ENCODE data around the gene RPUSD2. TPM values are rescaled to one million over a fixed set of nuclear protein-coding genes. Genes with fewer than 3 reads are reported as not detected.
"Not testable (repeated sequence)": the region's sequence is repeated elsewhere in the genome, so short reads cannot be mapped to it uniquely, and the experiment has no call there.

RPUSD2 gene
- total RNA-seq, 1 experiment from 2014 or later = 17.5 TPM

GRCh38 chr15:40578892-40579291 lies 9.8 kb downstream of the RPUSD2 start:
- intact Hi-C loops (cut with micrococcal nuclease; ENCODE audit: unreplicated experiment) = no loop called here
- in situ Hi-C loops (cut with HindIII; ENCODE audit: low pct_unique_long_range_greater_than_20kb, low sequenced_read_pairs) = no loop called here
- Histone ChIP-seq H3K27ac (ENCODE audit: low read length) (no peak overlapping the region), H3K9me3 (ENCODE audit: control insufficient read depth, insufficient read depth, low read depth, low read length) (no peaks in the 10 kb centered on the region), H3K27me3 (ENCODE audit: control insufficient read depth, insufficient read depth, low read length) (no peaks in the 10 kb centered on the region), H3K4me1 (ENCODE audit: control insufficient read depth, insufficient read depth, low read length) (0 out of 2 replicates have a peak, but pooled peaks cover 4% of the 10 kb centered on the region), H3K4me3 (ENCODE audit: low read depth in 2 of 2, low read length in 2 of 2) (no peak overlapping the region), H3K36me3 (ENCODE audit: control insufficient read depth, insufficient read depth, low read length) (no peaks in the 10 kb centered on the region)
- ChIA-PET CTCF (no interaction called here), POLR2A (no interaction called here)
- TF ChIP-seq CTCF (IDR thresholded peaks at IDR 0.05) (no peak), REST (IDR thresholded peaks at IDR 0.05; ENCODE audit: insufficient read depth in 1 of 2, low read depth in 2 of 2, low read length in 1 of 2) (no peak), POLR2AphosphoS5 (IDR thresholded peaks at IDR 0.05; ENCODE audit: low read depth, low read length) (no peak), SIN3A (IDR thresholded peaks at IDR 0.05; ENCODE audit: borderline replicate concordance, insufficient read depth, low read depth, low read length) (no peak), TCF7L2 (IDR thresholded peaks at IDR 0.05; ENCODE audit: low read depth, low read length) (no peak)
- ATAC-seq (no peak), DNase-seq (ENCODE audit: low read depth, low spot score) (no peak)
- no TSS peak for BruUV-seq (replicated peaks)

GRCh38 chr15:40581796-40582195 lies 12.7 kb downstream of the RPUSD2 start:
- ATAC-seq = not testable (repeated sequence)

GRCh38 chr15:40582726-40583246 lies 13.7 kb downstream of the RPUSD2 start:
- peak overlapping the region; percentile 89 for H3K27ac ChIP-seq (ENCODE audit: low read length)
- intact Hi-C loops (cut with micrococcal nuclease; ENCODE audit: unreplicated experiment) (no loop called here), in situ Hi-C loops (cut with HindIII; ENCODE audit: low pct_unique_long_range_greater_than_20kb, low sequenced_read_pairs) (no loop called here)
- H3K4me3 ChIP-seq (ENCODE audit: low read depth in 2 of 2, low read length in 2 of 2) = peak overlapping the region; percentile 52 to 83
- 0 out of 2 replicates have a peak, but pooled peaks cover 4% of the 10 kb centered on the region for H3K4me1 ChIP-seq (ENCODE audit: control insufficient read depth, insufficient read depth, low read length)
- H3K27me3 ChIP-seq (ENCODE audit: control insufficient read depth, insufficient read depth, low read length) = no peaks in the 10 kb centered on the region
- POLR2A ChIA-PET = no interaction called here
- no peaks in the 10 kb centered on the region for H3K36me3 ChIP-seq (ENCODE audit: control insufficient read depth, insufficient read depth, low read length)
- no peak for TF ChIP-seq SIN3A (IDR thresholded peaks at IDR 0.05; ENCODE audit: borderline replicate concordance, insufficient read depth, low read depth, low read length)
- TF ChIP-seq REST (IDR thresholded peaks at IDR 0.05; ENCODE audit: insufficient read depth in 1 of 2, low read depth in 2 of 2, low read length in 1 of 2) = no peak
- TF ChIP-seq CTCF (IDR thresholded peaks at IDR 0.05) = no peak
- no peak for TF ChIP-seq POLR2AphosphoS5 (IDR thresholded peaks at IDR 0.05; ENCODE audit: low read depth, low read length)
- TF ChIP-seq TCF7L2 (IDR thresholded peaks at IDR 0.05; ENCODE audit: low read depth, low read length) = no peak
- ATAC-seq (peak; percentile 86), DNase-seq (ENCODE audit: low read depth, low spot score) (no peak)
- CTCF ChIA-PET = interaction anchor here (0.6 kb wide), 1 partner anchor 14 kb away, joined by 5 read pairs; the partner anchor contains the start of gene RPUSD2
- H3K9me3 ChIP-seq (ENCODE audit: control insufficient read depth, insufficient read depth, low read depth, low read length) = no peaks in the 10 kb centered on the region
- no TSS peak for BruUV-seq (replicated peaks)

More at GRCh38 chr15:40581796-40582195, 12.7 kb downstream of the RPUSD2 start:
- ChIA-PET CTCF (interaction anchor here (0.6 to 0.7 kb wide), 2 partner anchors 62 to 138 kb away, joined by 3 to 6 read pairs; no protein-coding TSS in a partner anchor), POLR2A (interaction anchor here (1.1 kb wide), 1 partner anchor 112 kb away, joined by 7 read pairs; no protein-coding TSS in a partner anchor)
- BruUV-seq (replicated peaks); intact Hi-C loops (cut with micrococcal nuclease; ENCODE audit: unreplicated experiment); H3K27ac ChIP-seq (ENCODE audit: low read length); H3K9me3 ChIP-seq (ENCODE audit: control insufficient read depth, insufficient read depth, low read depth, low read length); DNase-seq (ENCODE audit: low read depth, low spot score); H3K4me3 ChIP-seq (ENCODE audit: low read depth in 2 of 2, low read length in 2 of 2); H3K4me1 ChIP-seq (ENCODE audit: control insufficient read depth, insufficient read depth, low read length); H3K27me3 ChIP-seq (ENCODE audit: control insufficient read depth, insufficient read depth, low read length); in situ Hi-C loops (cut with HindIII; ENCODE audit: low pct_unique_long_range_greater_than_20kb, low sequenced_read_pairs); H3K36me3 ChIP-seq (ENCODE audit: control insufficient read depth, insufficient read depth, low read length): not testable (repeated sequence)
